Activated CD4-positive, alpha-beta T cell treated with anti-CD3 and anti-CD28 coated beads, Interleukin-2, amount 50 U/mL, for 48 hours (primary cell): Measurements from ENCODE around the gene RBAK.
"Not testable (repeated sequence)": the region's sequence is repeated elsewhere in the genome, so short reads cannot be mapped to it uniquely, and the experiment has no call there.

Source experiments
- DNase-seq, 2 experiments: peaks; one replicate each; pipeline ENCODE4 v3.0.0-alpha.2; 2020

RBAK gene

DNA sequence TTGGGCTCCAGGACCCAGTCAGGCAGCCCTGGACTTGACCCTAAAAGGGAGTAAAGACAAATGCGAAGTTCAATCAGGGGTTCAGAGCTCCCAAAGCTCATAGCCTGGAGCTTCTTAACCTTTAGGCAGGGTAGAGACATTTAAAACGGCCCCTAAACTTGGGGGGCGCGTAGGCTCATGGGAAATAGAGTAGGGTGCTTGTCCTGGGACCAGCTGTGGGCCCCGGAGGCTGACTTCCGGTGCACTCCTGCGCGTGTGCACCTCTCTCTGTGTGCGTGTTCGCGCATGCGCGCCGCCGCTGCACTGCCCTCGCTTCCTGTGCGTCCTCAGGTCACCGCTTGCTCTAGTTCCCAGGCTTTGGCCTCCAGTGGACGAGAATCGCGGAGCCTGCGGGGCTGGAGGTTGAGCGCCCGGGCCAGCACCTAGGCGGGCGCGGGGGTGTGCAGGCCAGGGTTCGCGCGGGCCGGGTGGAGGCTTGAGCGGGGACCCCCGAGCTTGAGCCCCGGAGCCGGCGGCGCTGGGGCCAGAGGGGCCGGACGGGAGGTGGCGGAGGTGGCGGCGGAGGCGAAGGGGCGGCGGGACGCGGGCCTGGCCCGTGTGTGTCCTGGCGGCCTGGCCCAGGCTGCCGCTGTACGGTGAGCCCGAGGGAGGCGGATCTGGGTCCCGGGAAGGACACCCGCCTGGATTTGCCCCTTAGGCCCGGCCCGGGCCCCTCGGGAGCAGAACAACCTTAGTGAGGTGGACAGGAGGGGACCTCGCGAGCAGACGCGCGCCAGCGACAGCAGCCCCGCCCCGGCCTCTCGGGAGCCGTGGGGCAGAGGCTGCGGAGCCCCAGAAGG is at the start of gene RBAK:
Gene RBAK, plus strand, starts transcription at position 303 of the 839 bp plus-strand sequence. CDS start 2,217 bp downstream, outside the sequence.
- peak; percentile 88 to 91 for DNase-seq

DNA sequence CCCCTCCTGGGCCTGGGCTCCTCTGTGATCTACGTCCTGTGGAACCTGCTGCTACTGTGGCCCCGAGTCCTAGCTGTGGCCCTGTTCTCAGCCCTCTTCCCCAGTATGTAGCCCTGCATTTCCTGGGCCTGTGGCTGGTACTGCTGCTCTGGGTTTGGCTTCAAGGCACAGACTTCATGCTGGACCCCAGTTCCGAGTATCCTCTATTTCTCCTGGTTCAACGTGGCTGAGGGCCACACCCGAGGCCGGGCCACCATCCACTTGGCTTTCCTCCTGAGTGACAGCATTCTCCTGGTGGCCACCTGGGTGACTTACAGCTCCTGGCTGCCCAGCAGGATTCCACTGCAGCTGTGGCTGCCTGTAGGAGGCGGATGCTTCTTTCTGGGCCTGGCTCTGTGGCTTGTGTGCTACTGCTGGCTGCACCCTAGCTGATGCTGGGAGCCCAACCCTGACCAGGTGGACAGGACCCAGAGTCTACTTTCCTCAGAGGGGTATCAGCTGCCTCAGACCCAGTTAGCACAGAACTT is 48.9 kb upstream of the RBAK start:
- DNase-seq = no peak

DNA sequence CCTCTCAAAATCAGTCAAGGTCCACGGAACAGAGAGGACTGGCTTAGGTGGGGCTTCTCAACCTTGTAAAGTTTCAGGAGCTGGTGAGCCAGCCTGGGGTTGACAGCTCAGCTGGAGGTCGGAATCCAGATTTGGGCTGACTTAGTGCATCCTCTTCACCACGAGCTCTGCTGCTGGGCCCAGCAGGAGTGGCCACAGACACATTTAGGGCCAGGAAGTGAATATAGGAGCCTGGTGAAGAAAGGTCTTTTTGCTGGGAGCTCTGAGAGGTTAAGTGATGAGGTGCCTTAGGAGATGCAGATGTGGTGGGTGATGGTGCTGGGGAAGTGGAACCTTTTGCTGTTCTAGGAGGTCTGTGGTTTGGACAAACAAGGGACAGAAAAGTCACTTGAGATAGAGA is 47.4 kb upstream of the RBAK start:
- DNase-seq = no peak

DNA sequence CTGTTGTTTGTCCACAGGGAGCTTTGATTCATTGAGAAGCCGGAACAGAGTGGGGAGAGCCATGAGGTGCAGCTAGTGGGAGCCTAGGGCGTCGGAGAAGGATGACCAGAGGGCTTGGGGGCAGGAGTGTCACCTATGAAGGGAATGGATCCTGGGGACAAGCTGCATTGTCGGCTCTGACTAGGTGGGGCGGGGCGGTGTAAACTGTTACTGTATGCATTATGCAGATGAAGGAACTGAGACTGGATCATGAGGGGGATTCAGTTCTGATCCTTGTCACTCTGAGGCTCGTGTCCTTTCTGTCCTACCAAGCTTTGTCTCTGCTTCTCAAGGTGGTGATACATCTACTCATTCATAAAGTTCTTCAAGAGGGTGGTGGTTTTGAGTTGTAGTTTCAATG is 46.8 kb upstream of the RBAK start:
- DNase-seq = no peak

DNA sequence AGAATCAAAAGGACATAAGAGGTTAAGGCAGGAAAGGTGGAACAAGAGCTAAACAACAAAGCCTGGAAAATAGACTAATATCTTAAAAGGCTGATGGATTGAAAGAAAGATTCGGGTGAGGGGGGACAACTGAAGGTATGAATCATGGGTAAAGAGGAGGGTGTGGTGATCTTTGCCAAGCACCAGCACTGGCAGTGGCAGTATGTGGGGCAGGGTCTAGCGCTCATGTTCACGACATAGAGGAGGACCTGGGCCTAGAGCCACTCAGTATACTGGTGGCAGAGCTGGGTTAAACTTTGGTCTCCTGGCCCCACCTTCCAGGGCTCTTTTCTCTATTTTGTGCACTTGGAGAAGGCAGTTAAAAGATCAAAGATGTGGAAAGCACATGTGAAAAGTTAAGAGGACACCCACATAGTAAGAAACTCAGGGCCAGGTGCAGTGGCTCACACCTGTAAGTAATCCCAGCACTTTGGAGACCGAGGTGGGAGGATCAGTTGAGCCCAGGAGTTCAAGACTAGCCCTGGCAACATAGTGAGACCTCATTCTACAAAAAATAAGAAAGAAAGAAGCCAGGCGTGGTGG is 46.2 kb upstream of the RBAK start:
- DNase-seq = no peak

DNA sequence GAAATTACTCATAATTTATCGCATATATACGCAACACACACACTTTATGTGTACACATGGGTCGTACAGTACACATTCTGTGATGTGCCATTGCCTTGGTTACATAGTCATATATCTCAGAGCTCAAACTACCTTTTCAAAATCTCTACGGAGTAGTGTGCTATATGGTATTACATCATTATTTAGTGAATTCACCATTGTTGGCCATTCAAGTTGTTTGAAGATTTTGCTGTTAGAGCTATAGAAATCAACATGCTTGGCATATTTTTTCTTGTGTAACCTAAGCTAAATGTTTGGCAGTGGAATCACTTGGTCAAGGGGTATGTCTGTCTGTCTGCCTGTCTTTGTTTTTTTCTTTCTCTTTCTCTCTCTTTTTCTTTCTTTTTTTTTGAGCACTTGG is 44.7 kb upstream of the RBAK start:
- DNase-seq = no peak

DNA sequence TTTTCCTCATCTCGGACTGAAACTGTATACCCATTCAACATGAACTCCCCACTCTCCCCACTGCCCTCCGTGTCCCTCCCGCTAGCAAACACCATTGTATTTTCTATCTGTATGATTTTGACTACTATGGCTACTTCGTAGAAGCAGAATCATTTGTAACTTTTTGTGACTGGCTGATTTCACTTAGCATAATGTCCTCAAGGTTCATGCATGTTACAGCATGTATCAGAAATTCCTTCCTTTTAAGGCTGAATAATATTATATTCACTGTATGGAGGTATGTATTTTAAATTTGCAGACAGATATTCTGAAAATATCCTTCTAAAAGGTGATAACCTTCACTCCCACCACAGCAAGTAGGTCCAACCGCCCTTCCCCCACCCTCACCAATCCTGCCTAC is 43.7 kb upstream of the RBAK start:
- DNase-seq = no peak

DNA sequence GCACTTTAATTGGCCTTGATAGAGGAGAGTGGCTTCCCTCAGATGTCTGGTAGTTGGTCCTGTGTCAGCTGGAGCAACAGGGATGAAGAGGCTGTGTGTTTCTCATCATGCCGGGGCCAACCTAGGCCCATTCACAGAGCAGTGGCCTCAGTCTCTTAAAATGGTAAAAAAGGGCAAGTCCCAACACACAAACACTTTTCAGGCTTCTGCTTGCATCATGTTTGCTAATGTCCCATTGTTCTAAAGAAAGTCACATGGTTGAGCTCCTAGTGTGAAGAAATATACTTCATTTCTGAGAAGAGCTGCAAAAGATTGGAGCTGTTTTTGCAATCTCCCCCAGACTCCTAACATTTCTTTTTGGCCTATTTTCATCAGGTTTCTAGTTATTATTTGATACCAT is 40.6 kb upstream of the RBAK start:
- DNase-seq = no peak

DNA sequence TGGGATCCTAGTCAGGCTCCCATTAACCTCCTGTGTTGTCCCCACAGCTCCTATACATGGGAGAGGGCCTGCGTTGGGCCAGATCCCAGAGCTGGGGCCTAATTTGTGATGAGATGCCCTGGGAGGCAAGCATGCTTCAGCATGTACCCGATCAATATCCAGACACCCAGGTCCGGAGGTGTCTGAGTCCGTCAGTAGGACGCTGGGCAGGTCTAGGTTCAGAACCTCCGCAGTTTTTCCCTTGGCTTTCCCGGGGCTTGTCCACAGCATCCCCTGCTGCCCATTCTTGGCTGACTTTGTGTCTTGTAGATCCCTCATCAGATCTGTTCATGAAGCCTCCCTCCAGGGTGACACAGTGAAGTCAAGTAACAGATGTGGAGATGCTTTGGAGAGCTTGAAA is 32.7 kb upstream of the RBAK start:
- DNase-seq = no peak

DNA sequence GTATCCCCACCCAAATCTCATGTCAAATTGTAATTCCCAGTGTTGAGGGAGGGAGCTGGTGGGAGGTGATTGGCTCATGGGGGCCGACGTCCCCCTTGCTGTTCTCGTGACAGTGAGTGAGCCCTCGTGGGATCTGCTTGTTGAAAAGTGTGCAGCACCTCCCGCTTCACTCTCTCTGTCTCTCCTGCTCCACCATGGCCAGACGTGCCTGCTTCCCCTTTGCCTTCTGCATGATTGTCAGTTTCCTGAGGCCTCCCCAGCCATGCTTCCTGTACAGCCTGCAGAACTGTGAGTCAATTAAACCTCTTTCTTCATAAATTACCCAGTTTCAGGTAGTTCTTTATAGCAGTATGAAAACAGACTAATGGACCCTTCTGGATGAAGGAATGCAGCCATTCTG is 29.7 kb upstream of the RBAK start:
- not testable (repeated sequence) for DNase-seq

DNA sequence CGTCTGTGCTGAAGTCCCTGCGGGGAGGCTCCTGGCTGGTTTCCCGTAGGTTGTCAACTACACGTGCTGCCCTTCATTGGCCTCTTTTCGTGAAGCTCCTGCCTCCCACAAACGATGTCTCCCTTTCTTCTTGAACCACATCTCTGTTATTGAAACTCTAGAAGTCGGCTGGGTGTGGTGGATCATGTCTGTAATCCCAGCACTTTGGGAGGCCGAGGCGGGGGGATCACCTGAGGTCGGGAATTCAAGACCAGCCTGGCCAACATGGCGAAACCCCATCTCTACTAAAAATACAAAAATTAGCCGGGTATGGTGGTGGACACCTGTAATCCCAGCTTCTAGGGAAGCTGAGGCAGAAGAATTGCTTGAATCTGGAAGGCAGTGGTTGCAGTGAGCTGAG is 28.0 kb upstream of the RBAK start:
- not testable (repeated sequence) for DNase-seq

DNA sequence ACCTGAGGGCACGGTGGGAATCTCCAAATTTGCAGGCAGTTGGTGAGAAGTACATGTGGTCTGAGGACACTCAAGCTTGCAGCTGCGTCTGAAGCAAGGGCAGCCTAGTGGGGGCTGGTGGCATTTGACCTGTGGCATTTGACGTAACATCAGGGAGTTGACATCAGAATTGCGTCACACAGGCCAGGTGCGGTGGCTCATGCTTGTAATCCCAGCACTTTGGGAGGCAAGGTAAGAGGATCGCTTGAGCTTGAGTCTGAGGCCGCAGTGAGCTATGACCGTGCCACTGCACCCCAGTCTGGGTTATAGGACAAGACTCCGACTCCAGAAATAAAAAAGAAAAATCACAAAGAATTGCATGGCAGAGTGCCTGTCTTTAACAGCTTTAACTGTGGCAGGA is 25.6 kb upstream of the RBAK start:
- DNase-seq = no peak

DNA sequence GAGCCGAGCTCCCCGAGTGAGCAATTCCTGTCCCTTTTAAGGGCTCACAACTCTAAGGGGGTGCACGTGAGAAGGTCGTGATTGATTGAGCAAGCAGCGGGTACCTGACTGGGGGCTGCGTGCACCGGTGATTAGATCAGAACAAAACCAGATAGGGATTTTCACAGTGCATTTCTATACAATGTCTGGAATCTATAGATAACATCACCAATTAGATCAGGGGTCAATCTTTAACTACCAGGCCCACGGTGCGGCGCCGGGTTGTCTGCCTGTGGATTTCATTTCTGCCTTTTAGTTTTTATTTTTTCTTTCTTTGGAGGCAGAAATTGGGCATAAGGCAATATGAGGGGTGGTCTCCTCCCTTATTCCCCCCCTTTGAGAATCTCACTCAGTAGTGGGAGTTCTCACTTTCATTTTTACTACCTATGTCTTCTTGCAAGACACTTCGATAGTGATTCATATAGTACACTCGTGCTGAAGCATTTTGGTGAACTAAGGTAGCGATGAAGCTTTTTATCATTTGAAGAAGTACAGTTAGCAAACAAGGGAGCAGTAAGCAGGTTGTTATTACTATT is 24.6 kb upstream of the RBAK start:
- not testable (repeated sequence) for DNase-seq

DNA sequence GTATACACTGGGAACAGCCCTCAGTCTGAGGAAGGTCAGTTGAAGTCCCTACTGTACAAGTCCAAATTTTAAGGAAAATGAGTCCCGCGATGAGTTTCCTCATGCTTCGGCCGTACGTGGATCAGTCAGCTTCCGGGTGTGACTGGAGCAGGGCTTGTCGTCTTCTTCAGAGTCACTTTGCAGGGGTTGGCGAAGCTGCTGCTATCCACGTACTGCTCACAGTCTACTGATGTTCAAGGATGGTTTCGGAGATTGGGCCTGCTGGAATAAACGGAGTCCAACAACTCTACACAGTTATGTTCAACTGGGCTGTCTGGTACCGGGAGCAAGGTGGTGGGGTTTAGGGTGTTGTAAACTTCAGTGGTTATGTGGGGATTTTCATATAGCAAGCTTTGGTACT is 22.0 kb upstream of the RBAK start:
- not testable (repeated sequence) for DNase-seq

DNA sequence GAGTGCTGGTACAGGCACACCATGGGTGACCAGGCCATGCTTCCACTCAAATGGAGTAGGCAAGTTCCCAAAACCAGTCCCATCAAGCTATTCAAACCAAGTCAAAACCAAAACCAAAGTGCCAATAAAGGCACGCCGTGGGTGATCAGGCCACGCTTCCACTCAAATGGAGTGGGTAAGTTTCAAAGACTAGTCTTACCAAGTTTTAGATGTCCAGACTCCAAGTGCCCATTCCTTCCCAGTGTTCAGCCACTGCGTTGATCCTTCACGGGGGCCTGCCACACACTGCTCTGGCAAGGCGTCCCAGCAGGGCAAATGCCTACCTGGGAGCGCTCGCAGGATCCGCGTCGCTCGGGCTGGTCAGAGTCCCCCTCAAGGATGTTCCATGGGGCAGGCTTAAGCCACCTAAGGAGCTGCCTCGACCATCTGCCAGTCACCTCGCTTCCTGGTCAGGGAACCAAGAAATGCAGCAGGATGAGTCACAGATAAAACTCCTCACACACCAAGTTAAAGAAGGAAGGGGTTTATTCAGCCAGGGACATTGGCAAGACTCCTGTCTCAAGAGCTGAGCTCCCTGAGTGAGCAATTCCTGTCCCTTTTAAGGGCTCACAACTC is 17.8 kb upstream of the RBAK start:
- DNase-seq = not testable (repeated sequence)

DNA sequence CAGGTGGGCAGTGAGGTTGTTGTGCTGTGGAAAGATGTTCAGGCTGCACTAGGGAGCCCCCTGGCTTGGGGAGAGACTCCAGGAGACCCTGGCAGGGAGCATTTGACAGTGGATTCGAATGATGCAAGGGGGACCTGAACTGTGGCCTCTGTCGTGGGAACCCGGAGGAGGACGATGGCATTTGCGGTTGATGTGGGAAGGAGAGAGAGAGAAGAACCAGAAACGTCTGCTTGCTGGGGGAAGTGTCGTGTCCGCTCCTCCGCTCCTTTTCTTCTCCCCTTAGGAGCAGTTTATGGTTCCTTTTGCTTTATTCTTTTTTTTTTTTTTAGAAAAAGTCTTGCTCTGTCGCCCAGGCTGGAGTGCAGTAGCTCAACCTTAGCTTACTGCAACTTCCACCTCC is 12.5 kb upstream of the RBAK start:
- not testable (repeated sequence) for DNase-seq

DNA sequence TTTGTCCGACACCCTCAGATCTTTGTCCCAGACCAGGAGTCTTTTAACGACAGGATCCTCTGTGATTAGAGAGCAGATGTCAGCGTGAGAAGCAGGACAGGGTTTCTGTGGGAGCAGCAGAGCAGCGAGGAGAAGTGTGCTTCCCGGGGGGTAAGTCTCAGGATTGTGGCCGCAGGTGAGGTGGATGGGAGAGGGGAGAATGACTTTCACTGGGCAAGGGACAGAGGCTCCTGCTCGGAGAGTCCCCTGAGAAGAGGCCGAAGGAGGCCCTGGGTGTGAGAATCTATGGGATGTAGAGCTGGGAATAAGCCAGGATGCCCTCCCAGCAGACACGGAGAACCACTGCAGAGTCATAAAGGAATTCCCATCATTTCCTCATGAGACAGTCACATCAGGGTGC is 10.4 kb upstream of the RBAK start:
- no peak for DNase-seq

DNA sequence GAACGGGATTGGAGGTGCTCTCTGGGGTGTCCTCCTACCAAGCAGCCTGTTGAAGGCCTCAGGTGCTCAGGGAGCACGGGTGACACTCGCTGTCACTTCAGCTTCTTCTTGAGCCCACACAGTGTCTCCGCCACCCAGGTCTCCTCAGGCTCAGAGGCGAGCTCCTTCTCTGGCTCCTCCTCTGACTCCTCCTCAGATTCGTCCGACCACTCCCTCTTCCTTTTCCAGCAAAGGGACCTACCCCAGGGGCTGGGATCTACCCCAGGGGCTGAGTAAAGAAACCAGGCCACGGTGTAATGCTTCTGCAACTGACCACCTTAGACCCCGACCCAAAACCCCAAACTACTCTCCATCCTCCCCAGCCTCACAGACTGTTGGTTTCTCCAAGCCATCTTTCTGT is 9.2 kb upstream of the RBAK start:
- DNase-seq = no peak

DNA sequence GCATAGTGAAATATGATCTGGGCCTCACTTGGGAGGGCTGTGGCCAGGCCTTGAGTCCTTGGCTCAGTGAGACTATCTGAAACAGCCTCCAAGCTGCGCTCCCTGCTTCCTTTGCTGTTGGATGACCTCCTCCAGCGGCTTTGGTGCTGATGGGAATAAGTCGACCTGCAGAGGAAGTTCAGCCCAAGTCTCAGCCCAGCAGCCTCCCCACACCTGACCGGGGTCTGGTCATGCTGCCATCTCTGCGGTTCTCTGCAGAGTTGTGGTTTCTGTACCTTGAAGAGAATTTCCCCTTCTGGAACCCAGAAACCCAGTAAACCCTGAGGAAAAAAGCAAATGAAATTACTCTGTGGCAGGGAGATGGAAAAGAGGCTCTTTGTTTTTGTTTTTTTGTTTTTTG is 4.6 kb upstream of the RBAK start:
- DNase-seq = no peak

DNA sequence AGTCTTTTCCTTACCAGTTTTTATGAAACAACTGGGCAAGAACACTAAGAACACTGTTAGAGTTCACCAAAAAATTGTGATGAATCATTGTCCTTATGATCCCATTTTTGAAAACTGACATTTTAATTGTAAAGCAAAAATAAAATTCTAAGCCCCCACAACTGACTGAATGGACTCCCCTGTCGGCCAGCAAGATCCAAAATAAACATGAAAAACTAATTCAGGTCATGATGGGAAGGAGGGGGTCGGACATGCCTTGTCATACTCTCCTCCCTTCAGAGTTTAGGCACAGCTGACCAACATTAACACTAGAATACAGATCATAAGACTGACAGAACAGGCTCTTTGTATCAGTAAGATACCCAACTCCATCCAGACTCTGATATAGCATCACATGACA is 2.0 kb upstream of the RBAK start:
- no peak for DNase-seq

DNA sequence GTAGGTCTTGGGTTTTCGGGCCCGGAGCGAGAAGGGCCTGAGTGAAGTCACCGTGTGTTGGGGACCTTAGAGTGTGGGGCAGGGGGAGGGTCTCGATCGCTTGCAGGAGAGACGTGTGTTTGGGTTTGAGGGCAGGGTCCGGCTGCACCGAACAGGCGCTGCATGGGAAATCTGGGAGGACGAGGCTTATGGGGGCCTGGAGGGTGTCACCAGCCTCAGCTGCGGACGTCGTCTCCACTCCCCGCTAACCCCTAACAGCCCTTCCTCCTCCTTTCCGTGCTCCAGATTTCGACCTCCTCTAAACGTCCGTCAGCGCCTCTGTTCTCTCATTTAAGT is 705 bp downstream of the RBAK start:
- peak in 1 of 2 experiments; percentile 9 for DNase-seq

DNA sequence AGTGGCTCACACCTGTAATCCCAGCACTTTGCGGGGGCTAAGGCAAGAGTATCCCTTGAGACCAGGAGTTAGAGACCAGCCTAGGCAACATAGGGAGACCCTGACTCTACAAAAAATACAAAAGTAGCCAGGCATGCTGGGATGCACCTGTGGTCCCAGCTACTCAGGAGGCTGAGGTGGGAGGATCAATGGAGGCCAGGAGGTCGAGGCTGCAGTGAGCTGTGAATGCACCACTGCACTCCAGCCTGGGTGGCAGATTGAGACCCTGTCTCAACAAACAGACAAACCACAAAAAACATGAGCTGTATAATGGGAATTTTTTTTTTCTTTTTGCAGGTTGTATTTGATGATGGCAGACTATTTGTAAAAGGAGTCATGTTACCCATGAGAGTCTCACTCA is 1.5 kb downstream of the RBAK start:
- DNase-seq = not testable (repeated sequence)

DNA sequence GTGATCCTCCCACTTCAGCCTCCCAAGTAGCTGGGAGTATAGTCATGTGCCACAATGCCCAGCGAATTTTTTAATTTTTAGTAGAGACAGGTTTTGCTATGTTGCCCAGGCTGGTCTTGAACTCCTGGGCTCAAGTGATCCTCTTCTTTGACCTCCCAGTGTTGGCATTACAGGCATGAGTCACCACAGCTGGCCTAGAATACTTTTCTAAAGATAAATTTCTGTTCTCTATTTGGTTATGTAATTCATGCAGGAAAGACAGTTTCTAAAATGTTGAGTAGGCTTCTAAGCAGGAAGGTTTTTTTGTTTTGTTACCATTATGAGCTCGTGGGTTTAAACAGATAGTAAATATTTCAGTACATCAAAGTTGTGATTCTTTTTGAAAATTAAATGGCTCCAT is 5.0 kb downstream of the RBAK start:
- DNase-seq = no peak

DNA sequence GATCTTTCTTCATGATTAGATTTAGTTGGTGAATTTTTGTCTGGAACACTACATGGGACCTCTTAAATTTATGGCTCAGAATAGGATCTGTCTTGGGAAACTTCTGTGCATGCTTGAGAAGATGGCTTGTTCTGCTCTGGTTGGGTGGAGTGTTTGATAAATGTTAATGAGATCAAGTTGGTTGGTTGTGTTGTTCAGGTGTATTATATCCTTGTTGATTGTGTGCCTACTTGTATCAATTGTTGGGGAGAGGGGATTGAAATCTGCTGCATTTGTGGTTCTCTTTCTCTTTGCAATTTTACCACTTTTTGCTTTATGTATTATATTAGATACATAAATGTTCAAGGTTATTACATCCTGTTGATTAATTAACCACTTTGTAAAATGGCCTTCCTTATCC is 6.1 kb downstream of the RBAK start:
- not testable (repeated sequence) for DNase-seq
